MCF 10A (cell line): Measurements from ENCODE around the gene CPOX. TPM values are rescaled to one million over a fixed set of nuclear protein-coding genes. Genes with fewer than 3 reads are reported as not detected.

Source experiments
- BruUV-seq: library from RNA; stranded (reverse); fragments of 400-500 nt; replicated peaks from 2 replicates; lab custom pipeline; 2021; lab: Mats Ljungman, UMichigan
- CTCF ChIA-PET: fragments of 300-600 bp; sonication (Branson Sonifier 250); formaldehyde crosslinking; extraction: SDS; loops from one replicate; lab custom pipeline; 2021; ENCODE audit warnings: antibody characterized with exemption, inconsistent platforms; lab: Yijun Ruan, JAX
- POLR2A ChIA-PET: fragments of 300-600, 350-650 bp; sonication (Branson Sonifier 250); formaldehyde crosslinking; extraction: SDS; loops from one replicate; lab custom pipeline; 2020; ENCODE audit warnings: antibody characterized with exemption, inconsistent platforms; lab: Yijun Ruan, JAX
- DNase-seq: peaks from one replicate; pipeline ENCODE4 v3.0.0-alpha.2; 2018; ENCODE audit not compliant: unreplicated experiment
- H3K27ac Mint-ChIP-seq: one replicate; pipeline ENCODE4 v1.8.0; 2022; ENCODE audit warnings: mild to moderate bottlenecking, low read depth, mixed read lengths; ENCODE audit not compliant: unreplicated experiment
- H3K27me3 Mint-ChIP-seq: one replicate; pipeline ENCODE4 v1.8.0; 2022; ENCODE audit warnings: mixed read lengths; ENCODE audit not compliant: insufficient read depth, unreplicated experiment
- H3K36me3 Mint-ChIP-seq: one replicate; pipeline ENCODE4 v1.8.0; 2022; ENCODE audit warnings: mild to moderate bottlenecking, moderate library complexity, mixed read lengths; ENCODE audit not compliant: insufficient read depth, unreplicated experiment
- H3K4me1 Mint-ChIP-seq: one replicate; pipeline ENCODE4 v1.8.0; 2022; ENCODE audit warnings: mixed read lengths; ENCODE audit not compliant: insufficient read depth, unreplicated experiment
- H3K4me3 Mint-ChIP-seq: one replicate; pipeline ENCODE4 v1.8.0; 2022; ENCODE audit warnings: mild to moderate bottlenecking, moderate library complexity, mixed read lengths; ENCODE audit not compliant: unreplicated experiment
- H3K9me3 Mint-ChIP-seq: one replicate; pipeline ENCODE4 v1.8.0; 2022; ENCODE audit warnings: mixed read lengths; ENCODE audit not compliant: unreplicated experiment
- intact Hi-C: fragments of 100-400 bp; cut with micrococcal nuclease; formaldehyde crosslinking; loops from 2 replicates; pipeline ENCODE4 v1.14.1; 2022
- total RNA-seq: library from RNA; stranded (reverse); gene quantifications from 2 replicates; pipeline ENCODE4 v1.2.3, GENCODE V29; 2022
- TF ChIP-seq, protein P1 (sequence below): fragments of 200-600 bp; IDR thresholded peaks from one replicate; pipeline ENCODE4 v1.8.0; 2022; ENCODE audit warnings: antibody characterized with exemption, mild to moderate bottlenecking; ENCODE audit not compliant: unreplicated experiment

The CPOX gene
- total RNA-seq, 1 experiment from 2014 or later: 10.8 TPM

DNA sequence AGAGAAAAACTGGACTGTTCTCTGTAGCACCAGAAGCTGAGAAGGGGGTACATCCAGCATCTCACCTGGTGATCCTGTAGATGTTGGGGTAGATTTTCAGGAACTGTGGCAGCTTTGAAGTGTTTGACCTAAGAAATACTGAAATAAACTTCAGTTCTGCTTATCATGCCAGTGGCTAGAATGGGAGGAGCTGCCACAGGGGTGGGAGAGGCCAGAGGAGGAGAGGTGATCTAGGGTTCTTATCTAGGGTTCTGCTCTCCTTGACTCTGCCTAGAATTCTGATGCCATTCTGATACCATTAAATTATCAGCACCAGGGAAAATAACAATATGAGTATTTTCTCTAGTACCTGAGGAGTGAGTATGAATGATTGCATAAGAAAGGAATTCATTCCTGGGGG lies 10.2 kb upstream of the CPOX start:
- ChIA-PET CTCF (interaction anchor here (0.8 to 17.5 kb wide), 15 partner anchors 9 to 395 kb away, joined by 3 to 407 read pairs (median 22); partner anchors contain the start of genes CPOX and ST3GAL6), POLR2A (interaction anchor here (0.6 to 1.9 kb wide), 2 partner anchors 10 to 332 kb away, joined by 4 to 8 read pairs; partner anchors contain the start of gene CPOX)
- H3K9me3 Mint-ChIP-seq: no peaks in the 10 kb centered on the region
- no peaks in the 10 kb centered on the region for H3K27me3 Mint-ChIP-seq
- H3K4me3 Mint-ChIP-seq: no peak overlapping the region
- intact Hi-C loops: no loop called here
- no peaks in the 10 kb centered on the region for H3K4me1 Mint-ChIP-seq
- no peak for DNase-seq
- no TSS peak for BruUV-seq
- TF ChIP-seq, protein P1, sequence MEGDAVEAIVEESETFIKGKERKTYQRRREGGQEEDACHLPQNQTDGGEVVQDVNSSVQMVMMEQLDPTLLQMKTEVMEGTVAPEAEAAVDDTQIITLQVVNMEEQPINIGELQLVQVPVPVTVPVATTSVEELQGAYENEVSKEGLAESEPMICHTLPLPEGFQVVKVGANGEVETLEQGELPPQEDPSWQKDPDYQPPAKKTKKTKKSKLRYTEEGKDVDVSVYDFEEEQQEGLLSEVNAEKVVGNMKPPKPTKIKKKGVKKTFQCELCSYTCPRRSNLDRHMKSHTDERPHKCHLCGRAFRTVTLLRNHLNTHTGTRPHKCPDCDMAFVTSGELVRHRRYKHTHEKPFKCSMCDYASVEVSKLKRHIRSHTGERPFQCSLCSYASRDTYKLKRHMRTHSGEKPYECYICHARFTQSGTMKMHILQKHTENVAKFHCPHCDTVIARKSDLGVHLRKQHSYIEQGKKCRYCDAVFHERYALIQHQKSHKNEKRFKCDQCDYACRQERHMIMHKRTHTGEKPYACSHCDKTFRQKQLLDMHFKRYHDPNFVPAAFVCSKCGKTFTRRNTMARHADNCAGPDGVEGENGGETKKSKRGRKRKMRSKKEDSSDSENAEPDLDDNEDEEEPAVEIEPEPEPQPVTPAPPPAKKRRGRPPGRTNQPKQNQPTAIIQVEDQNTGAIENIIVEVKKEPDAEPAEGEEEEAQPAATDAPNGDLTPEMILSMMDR: no peak
- no peak overlapping the region for H3K27ac Mint-ChIP-seq
- no peaks in the 10 kb centered on the region for H3K36me3 Mint-ChIP-seq

DNA sequence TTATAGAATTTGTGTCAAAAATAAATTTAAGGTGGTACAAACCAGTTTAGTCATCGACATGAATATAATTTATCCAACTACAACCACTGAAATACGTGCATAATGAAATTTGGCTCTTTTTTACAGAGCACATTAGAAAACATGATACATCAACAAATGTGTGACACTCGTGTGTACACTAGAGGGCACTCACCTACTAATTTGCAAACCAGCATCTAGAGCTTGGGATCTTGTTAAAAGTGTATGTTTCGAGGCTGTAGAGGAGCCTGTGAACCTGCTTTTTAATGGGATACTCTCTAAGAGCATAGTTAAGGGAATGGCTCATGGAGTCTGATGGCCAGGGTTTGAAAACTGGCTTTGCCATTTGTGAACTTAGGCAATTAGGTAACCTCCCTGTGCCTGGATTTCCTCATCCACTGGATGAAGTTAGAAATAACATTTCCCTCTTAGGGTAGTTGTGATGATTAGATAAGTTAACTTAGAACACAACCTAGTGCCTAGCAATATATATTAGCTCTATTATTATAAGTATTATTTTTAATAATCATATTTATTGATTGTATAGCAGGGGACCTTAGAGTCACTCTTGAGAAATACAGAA lies 8.8 kb upstream of the CPOX start:
- Mint-ChIP-seq H3K9me3 (no peaks in the 10 kb centered on the region), H3K27ac (no peak overlapping the region), H3K4me1 (no peaks in the 10 kb centered on the region), H3K36me3 (no peaks in the 10 kb centered on the region), H3K4me3 (no peak overlapping the region), H3K27me3 (no peaks in the 10 kb centered on the region)
- ChIA-PET POLR2A (interaction anchor here (0.9 to 1.9 kb wide), 4 partner anchors 9 to 213 kb away, joined by 3 to 8 read pairs (median 6); partner anchors contain the start of gene CPOX), CTCF (interaction anchor here (0.5 to 17.5 kb wide), 63 partner anchors 9 to 1164 kb away, joined by 3 to 407 read pairs (median 4); partner anchors contain the start of genes CPOX and ST3GAL6)
- TF ChIP-seq, protein P1: peak; percentile 77
- intact Hi-C loops: loop anchor here (1.0 kb wide), 2 partner anchors 211 to 392 kb away; no protein-coding TSS in a partner anchor
- BruUV-seq: no TSS peak
- DNase-seq: peak; percentile 70

DNA sequence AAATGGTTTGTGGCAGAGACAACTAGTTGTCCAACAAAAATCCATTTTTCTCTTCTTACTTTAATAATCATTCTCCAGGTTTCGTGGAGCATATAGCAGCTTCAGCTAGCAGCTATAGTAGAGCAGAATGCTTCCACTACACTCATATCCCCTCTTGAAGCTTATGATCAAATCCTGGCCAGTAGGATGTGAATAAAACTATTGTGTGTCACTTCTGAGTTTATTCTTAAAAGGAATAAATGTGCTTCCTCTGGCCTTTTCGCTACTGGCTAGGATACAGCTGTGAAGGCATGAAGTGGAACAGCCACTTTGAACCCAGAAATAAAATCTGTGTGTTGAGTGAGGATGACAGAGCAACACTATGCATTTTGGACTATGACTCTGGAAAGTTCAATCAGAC lies 7.8 kb upstream of the CPOX start:
- intact Hi-C loops: no loop called here
- no peak for DNase-seq
- no TSS peak for BruUV-seq
- Mint-ChIP-seq H3K27me3 (no peaks in the 10 kb centered on the region), H3K36me3 (no peaks in the 10 kb centered on the region), H3K9me3 (no peaks in the 10 kb centered on the region), H3K4me3 (no peak overlapping the region), H3K4me1 (no peaks in the 10 kb centered on the region), H3K27ac (no peak overlapping the region)
- POLR2A ChIA-PET: interaction anchor here (1.4 kb wide), 1 partner anchor 212 kb away, joined by 8 read pairs; no protein-coding TSS in a partner anchor
- CTCF ChIA-PET: interaction anchor here (0.5 to 17.5 kb wide), 35 partner anchors 8 to 1304 kb away, joined by 3 to 407 read pairs (median 8); partner anchors contain the start of genes CPOX and ST3GAL6
- TF ChIP-seq, protein P1: no peak

DNA sequence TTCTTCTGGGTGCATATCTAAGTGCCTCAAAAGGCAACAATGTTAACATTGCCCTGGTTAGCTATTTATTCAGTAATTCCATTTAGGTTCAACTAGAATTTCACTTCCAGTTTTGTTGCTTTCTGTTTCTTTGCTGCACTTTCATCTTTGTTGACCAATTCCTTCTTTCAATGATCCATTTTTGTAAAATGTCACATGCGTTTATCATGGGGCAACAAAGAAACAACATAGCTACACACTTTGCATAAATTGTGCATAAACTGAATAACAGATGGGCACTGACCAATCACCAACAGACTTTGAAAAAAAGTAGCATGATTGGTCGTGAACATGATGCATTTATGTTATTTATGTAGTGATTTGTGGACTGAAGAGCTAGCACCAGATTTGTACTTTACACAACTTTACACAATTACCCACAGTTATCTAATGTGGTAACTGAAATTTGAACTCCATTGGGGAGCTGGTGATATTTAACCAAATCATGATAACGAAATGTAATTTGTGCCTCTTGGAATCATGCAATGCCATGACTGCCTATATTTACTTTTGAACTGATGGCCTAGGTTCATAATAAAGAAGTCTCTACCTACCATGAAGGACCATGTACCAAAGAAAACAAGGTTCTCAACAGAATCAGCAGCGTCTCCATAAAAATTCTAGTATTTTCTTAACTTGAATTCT lies 7.1 kb upstream of the CPOX start:
- CTCF ChIA-PET: interaction anchor here (0.5 to 17.5 kb wide), 18 partner anchors 7 to 1303 kb away, joined by 3 to 407 read pairs (median 11); partner anchors contain the start of gene CPOX
- BruUV-seq: no TSS peak
- H3K9me3 Mint-ChIP-seq: no peaks in the 10 kb centered on the region
- DNase-seq: no peak
- TF ChIP-seq, protein P1: no peak
- H3K4me3 Mint-ChIP-seq: no peak overlapping the region
- POLR2A ChIA-PET: no interaction called here
- intact Hi-C loops: no loop called here
- H3K27me3 Mint-ChIP-seq: no peaks in the 10 kb centered on the region
- no peaks in the 10 kb centered on the region for H3K36me3 Mint-ChIP-seq
- H3K4me1 Mint-ChIP-seq: no peaks in the 10 kb centered on the region
- no peak overlapping the region for H3K27ac Mint-ChIP-seq
